ENCODE data around the gene LYPD5.

LYPD5 gene

GRCh38 chr19:43802216-43802951, at the start of gene LYPD5:
Gene LYPD5, minus strand, starts transcription at chr19:43802447. Its CDS starts 67 bp downstream, at chr19:43802380.
- in situ Hi-C loops (cut with MboI; ENCODE audit: low pct_unique_long_range_greater_than_20kb, low sequenced_read_pairs, unreplicated experiment), result loop anchor here (10.0 kb wide), 1 partner anchor 58 kb away; no protein-coding TSS in a partner anchor
- no peak for TF ChIP-seq CTCF (IDR thresholded peaks at IDR 0.05; ENCODE audit: extremely low read depth, insufficient read depth, missing control alignments)
- DNase-seq (ENCODE audit: low spot score), result no peak

- TF ChIP-seq CTCF (IDR thresholded peaks at IDR 0.05; ENCODE audit: extremely low read depth, insufficient read depth, missing control alignments), result no peak
- in situ Hi-C loops (cut with MboI; ENCODE audit: low pct_unique_long_range_greater_than_20kb, low sequenced_read_pairs, unreplicated experiment), result loop anchor here (25.0 kb wide), 1 partner anchor 638 kb away; no protein-coding TSS in a partner anchor
- DNase-seq (ENCODE audit: low spot score), result no peak
Measured at GRCh38 chr19:43848821-43849220, 46.6 kb upstream of the LYPD5 start.

- TF ChIP-seq CTCF (IDR thresholded peaks at IDR 0.05; ENCODE audit: extremely low read depth, insufficient read depth, missing control alignments), result no peak
- no peak for DNase-seq (ENCODE audit: low spot score)
- in situ Hi-C loops (cut with MboI; ENCODE audit: low pct_unique_long_range_greater_than_20kb, low sequenced_read_pairs, unreplicated experiment), result loop anchor here (25.0 kb wide), 1 partner anchor 639 kb away; no protein-coding TSS in a partner anchor
Measured at GRCh38 chr19:43847884-43848283, 45.6 kb upstream of the LYPD5 start.

GRCh38 chr19:43847246-43847645, 45.0 kb upstream of the LYPD5 start:
- in situ Hi-C loops (cut with MboI; ENCODE audit: low pct_unique_long_range_greater_than_20kb, low sequenced_read_pairs, unreplicated experiment), result loop anchor here (25.0 kb wide), 1 partner anchor 640 kb away; no protein-coding TSS in a partner anchor
- TF ChIP-seq CTCF (IDR thresholded peaks at IDR 0.05; ENCODE audit: extremely low read depth, insufficient read depth, missing control alignments), result no peak
- DNase-seq (ENCODE audit: low spot score), result no peak

- no peak for DNase-seq (ENCODE audit: low spot score)
- in situ Hi-C loops (cut with MboI; ENCODE audit: low pct_unique_long_range_greater_than_20kb, low sequenced_read_pairs, unreplicated experiment), result loop anchor here (25.0 kb wide), 1 partner anchor 645 kb away; no protein-coding TSS in a partner anchor
- TF ChIP-seq CTCF (IDR thresholded peaks at IDR 0.05; ENCODE audit: extremely low read depth, insufficient read depth, missing control alignments), result no peak
Measured at GRCh38 chr19:43842007-43842406, 39.8 kb upstream of the LYPD5 start.

- no peak for DNase-seq (ENCODE audit: low spot score)
- no peak for TF ChIP-seq CTCF (IDR thresholded peaks at IDR 0.05; ENCODE audit: extremely low read depth, insufficient read depth, missing control alignments)
- in situ Hi-C loops (cut with MboI; ENCODE audit: low pct_unique_long_range_greater_than_20kb, low sequenced_read_pairs, unreplicated experiment), result loop anchor here (25.0 kb wide), 1 partner anchor 648 kb away; no protein-coding TSS in a partner anchor
Measured at GRCh38 chr19:43839139-43839538, 36.9 kb upstream of the LYPD5 start.

All from GM13977 (cell line).